Measurements from ENCODE around the gene RAB3GAP1.

DNA sequence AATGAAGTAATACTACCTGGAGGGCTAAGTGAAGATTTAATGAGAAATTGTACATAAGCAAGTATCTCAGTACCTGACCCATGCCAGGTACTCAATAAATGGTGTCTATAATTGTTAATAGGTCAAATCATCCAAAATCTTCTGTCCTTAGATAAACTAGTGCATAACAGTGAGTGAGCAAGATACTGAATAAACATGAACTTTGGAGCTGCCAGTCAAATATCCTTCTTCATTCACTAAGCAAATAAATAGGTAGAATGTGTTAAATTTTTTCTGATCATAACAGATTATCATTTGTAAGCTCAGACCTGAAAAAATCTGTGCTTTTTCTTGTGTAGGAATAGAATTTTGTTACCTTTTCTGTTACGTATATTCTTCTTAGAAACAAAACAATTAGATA, 39.6 kb downstream of the RAB3GAP1 start:
- TF ChIP-seq, protein P1, sequence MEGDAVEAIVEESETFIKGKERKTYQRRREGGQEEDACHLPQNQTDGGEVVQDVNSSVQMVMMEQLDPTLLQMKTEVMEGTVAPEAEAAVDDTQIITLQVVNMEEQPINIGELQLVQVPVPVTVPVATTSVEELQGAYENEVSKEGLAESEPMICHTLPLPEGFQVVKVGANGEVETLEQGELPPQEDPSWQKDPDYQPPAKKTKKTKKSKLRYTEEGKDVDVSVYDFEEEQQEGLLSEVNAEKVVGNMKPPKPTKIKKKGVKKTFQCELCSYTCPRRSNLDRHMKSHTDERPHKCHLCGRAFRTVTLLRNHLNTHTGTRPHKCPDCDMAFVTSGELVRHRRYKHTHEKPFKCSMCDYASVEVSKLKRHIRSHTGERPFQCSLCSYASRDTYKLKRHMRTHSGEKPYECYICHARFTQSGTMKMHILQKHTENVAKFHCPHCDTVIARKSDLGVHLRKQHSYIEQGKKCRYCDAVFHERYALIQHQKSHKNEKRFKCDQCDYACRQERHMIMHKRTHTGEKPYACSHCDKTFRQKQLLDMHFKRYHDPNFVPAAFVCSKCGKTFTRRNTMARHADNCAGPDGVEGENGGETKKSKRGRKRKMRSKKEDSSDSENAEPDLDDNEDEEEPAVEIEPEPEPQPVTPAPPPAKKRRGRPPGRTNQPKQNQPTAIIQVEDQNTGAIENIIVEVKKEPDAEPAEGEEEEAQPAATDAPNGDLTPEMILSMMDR (IDR thresholded peaks at IDR 0.05; ENCODE audit: low read depth, low read length): no peak
- TF ChIP-seq POLR2A (IDR thresholded peaks at IDR 0.05; ENCODE audit: extremely low read depth, insufficient read length): no peak
- TF ChIP-seq, protein P2, sequence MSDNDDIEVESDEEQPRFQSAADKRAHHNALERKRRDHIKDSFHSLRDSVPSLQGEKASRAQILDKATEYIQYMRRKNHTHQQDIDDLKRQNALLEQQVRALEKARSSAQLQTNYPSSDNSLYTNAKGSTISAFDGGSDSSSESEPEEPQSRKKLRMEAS (IDR thresholded peaks at IDR 0.05; ENCODE audit: low read depth, low read length): no peak

Data from NB4 (cell line).